ENCODE measurements around the gene SPR.

SPR gene

DNA sequence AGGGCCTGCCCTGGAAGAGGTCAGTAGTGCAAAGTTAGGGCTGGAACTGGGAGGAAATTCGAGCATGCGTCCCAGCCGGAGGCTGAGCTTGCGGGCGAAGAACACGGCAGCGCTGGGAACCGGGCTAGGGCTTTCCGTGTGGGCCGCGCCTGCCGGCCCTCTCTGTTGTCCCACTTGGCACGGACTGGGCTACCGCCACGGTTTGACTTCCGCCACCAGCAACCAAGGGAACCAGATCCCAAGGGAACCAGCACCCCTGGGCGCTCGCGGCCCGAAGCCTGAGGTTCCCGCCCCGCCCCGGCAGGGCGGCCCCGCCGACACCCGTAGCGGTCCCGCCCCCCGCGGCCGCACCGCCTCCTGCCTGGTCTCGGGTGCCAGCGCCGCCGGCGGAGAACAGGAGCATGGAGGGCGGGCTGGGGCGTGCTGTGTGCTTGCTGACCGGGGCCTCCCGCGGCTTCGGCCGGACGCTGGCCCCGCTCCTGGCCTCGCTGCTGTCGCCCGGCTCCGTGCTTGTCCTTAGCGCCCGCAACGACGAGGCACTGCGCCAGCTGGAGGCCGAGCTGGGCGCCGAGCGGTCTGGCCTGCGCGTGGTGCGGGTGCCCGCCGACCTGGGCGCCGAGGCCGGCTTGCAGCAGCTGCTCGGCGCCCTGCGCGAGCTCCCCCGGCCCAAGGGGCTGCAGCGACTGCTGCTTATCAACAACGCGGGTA, at the start of gene SPR:
TSS of gene SPR (plus strand) at position 377 of the 708 bp plus-strand sequence. CDS start at position 402, 25 bp downstream.
- FAIRE-seq = no peak

DNA sequence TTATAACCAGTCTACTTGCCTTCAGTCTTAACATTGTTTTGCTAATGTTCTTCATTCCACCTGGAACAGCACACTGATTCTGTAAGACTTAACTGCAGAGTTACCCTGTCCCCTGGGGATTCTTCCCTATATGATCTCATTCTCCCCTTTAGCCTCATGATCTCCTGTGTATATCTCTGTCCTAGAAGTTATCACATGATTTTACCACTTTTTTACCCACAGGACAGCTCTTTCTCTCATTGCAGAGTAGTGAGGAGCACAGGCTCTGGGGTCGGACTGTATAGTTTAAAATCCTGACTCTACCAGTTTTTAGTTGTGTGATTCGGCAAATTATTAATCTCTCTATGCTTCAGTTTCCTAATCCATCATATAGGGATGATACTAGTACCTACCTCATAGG, 47.1 kb upstream of the SPR start:
- no peak for FAIRE-seq

DNA sequence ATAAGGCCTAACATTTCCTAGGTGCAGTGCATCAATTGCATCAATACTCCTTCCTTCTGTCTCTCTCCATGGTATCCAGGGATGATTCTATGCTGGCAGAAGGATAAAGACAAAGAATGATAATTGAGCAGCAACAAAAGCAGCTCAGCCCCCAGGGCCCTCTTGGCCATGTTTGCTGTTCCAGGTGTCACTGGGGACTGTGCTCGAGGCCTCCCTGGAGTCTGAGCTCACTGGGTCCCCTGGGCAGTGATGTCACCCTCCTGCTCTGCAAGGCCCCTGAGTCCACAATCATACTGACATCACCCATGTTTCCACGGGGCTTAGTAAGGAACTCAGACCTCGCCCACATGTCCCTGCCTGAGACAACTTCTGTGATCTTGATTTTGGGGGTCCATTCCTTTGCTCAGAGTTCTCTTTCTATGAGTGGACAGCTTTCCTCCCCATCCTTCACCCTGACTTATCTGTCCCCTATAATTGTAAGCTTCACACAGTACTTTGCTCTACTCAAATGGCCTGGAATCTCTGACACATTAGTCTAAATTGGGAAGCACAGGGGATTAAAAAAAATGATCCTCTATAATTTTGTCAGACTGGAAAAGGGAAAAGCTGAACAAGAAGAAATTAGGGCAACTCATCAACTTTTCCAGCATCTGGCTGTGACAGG, 45.6 kb upstream of the SPR start:
- no peak for FAIRE-seq

DNA sequence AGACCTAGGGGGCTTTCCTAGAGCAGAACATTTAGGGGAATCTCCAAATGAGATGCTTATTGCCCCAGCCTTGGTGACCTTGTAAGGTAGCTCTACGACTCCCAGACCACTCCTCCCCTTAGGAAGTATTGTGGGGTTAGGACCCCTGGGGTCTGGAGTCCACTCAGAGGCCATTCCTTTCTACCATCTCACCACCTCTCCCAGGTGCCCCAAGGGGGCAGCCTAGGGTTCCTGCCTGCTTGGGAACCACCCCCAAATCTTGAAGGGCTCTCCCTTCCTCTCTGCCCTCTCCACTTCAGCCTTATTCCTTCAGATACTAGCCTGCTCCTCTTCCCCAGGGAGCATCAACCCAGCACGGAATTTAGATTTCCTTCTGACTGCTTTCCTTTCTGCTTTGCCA, 43.9 kb upstream of the SPR start:
- FAIRE-seq = no peak

DNA sequence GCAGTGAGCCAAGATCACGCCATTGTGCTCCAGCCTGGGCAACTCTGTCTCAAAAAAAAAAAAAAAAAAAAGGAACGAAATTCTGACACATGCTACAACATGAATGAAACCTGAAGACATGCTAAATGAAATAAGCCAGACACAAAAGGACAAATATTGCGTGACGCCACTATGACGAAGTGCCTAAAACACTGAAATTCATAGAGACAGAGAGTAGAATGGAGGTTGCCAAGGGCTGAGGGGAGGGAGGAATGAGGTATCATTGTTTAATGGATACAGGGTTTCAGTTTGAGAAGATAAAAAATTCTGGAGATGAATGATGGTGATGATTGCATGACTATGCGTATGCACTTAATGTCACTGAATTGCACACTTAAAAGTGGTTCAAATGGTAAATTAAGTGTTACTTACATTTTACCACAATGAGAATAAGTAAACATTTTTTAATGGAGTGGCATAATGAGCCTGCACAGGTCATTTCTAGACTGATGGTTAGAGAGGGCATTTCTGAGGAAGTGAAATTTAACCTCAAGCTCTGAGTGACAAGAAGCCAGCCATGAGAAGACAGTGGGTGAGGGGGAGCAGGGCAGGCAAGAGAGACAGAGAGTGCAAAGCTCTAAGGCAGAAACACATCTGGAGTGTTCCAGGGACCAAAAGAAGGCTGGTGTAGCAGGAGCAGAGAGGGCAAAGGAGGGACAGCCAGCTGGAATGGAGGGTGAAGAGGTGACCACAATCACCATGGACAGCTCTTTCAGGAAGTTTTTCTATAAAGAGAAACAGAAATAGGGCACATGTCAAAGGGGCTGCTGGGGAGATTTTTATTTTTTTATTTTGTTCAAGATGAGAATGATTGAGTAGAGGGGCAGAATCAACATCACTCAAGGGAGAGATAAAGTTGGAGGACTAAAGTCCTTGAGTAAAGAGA, 40.8 kb upstream of the SPR start:
- no peak for FAIRE-seq

DNA sequence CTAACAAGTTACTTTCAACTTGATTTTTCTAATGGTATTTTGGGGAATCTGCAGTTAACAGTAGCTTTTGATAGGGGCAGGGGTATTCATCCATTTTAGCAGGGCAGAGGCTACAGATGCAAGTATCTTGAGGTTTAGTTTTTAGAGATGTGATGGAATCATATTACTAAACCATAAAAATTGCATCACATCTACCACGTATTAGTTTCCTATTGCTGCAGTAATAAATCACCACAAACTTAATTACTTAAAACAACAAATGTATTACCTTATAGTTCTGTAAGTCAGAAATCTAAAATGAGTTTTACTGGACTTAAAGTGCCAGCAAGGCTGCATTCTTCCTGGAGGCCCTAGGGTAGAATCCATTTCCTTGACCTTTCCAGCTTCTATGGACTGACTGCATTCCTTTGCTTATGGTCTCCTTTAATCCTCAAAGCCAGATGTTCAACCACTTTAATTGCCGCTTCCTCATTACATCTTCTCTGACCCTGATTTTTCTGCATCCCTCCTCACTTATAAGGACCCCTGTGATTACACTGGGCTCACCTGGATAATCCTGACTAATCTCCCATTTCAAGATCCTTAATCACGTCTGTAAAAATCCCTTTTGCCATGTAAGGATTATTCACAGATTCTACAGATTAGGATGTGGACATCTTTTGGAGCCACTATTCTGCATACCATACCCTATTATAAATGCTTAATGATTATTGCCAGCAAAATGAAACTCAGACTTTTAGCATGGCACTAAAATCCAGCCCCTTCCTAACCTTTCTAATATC, 39.5 kb upstream of the SPR start:
- no peak for FAIRE-seq

DNA sequence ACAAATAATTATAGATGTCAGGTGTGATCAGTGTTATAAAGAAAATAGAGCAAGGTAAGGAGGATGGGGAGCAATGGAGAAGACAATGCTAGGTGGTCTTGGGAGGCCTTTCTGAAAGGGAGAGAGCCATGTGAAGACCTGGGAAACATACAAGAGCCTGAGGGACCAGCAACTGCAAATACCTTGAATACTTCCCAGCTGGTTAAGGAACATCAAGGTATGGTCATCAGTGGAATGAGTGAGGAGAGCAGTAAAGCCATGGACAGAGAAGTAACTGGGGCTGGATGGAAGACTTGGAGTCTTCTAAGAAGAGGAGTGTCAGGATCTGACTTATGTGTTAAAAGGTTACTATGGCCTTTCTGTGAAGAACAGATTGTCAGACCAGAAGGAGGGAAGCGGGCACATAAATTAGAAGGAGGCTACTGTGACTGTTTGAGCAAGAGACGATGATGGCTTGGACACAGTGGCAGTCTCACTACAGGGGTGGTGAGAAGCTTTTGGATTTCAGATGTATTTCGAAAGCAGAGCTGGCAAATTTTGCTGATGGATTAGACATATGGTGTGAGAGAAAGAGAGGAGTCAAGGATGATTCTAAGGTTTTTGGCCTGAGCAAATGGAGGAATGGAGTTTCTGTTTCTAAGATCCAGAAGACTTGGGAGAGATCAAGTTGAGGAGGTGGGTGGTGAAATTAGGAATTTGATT, 38.6 kb upstream of the SPR start:
- no peak for FAIRE-seq

DNA sequence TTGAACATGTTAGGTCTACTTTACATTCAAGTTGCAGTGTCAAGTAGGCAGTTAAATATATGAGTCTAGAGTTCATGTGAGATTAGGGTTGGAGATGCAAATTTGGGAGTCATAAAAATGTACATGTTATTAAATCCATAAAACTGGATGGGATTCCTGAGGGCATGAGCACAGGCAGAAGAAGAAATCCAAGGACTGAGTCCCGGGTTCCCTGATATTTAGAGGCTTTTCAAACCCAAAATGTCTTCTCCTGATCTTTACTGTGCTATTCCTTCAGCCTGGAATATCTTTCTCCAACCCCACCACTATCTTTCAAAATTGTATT, 38.1 kb upstream of the SPR start:
- no peak for FAIRE-seq

DNA sequence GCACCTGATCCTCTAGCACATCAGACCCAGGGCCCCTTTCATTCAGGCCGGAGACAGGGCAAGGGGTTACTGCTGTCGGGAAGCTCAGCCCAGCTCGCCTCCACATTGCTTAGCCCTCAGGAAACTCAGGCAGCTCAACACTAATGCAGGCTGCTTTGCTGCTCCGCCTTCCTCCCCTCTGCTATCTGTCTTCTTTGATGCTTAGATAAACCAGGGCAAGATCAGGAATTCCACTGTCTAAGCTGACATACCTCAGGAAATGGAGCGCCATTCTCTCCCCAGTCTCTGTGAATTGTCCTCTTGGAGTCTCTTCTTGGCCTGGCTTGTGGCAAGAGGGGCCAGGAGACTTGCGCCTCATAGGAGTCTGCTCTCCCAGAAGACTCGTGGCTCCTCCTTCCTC, 35.9 kb upstream of the SPR start:
- FAIRE-seq = no peak

DNA sequence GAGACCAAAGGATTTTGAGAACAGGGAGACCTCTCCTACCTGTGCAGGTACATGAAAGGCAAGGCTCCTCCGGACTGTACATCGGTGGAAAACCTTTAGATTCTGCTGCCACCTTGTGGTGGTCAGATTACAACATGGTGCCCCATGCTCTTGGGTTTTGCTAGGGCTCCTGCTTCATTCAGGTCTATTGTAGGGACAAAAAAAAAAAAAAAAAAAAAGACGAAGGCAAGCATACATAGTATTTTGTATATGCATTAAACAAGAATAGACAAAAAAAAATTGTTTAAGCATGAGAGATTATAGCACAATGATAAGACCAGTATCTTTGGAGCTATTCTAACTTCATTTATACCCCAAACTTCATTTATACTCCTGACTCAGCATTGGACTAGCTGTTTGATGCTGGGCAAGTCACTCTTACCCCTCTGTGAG, 27.4 kb upstream of the SPR start:
- FAIRE-seq = no peak

DNA sequence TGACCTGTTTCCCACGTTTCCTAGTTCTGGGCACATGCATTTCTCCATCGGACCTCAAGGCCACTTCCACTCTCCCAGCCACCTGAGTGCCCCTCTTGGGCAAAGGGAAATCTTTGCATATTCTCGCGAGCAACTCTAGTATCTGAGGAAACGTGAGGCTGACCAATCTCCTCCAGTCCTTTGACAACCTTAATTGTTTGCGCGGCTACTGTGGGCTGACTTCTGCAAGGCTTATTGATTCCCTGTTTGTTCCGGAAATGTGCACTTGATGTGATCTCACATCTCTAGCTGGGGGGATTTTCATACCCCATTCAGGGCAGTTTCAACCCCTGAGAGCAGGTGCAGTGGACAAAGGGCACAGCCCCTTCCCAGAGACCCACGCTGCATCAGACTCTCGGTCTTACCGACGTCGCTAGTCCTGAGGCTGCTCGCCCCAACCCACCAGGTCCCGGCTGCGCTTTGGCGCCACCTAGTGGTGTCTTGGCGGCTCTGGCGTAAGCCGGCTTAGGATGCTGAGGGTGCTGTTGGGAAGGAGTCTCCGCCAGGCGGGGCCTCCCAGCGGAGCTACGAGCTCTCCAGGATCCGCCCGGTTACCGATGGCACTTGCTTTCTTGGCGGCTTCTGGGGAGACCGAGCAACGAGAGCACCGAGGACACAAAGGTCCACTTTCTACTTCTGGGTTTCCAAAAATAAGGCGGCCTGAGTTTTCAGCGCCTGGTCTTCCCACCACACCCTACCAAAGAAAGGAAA, 24.8 kb upstream of the SPR start:
- no peak for FAIRE-seq

DNA sequence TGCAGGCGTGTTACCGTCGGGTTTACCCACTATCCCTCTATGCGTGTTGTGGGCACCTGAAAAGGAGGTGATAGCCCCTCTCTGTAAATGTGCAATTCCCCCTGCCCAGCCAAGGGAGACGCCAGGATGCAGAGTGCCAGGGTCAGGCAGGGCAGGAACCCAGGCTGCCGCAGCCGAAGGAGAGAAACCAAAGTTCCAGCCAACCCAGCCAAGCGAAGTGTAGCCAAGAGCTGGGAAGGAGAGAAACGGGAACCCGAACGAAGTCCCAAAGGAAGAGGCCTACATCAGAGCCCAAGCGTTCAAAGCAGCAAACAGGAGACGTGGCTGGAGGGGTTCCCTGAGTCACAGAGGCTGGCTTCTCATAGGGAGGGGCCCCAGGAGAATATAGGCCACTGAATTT, 24.2 kb upstream of the SPR start:
- FAIRE-seq = no peak

DNA sequence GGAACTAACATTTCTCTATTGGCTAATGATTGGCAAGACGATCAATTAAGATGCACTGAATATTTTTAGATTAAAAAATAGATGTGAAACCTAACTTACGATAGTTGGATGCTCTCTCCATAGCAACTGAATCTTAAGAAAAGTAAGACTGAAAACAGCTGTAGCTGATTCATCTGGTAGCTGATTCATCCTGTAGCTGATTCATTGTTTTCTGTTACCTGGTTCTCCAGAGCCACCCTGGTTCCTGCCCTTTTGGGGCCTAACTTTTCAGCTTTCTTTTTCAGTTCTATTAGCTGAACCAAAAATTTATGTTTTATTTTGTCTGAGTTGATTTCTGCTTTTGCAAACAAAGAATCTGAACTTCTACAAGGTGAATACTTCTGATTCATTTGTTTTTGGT, 22.7 kb upstream of the SPR start:
- no peak for FAIRE-seq

DNA sequence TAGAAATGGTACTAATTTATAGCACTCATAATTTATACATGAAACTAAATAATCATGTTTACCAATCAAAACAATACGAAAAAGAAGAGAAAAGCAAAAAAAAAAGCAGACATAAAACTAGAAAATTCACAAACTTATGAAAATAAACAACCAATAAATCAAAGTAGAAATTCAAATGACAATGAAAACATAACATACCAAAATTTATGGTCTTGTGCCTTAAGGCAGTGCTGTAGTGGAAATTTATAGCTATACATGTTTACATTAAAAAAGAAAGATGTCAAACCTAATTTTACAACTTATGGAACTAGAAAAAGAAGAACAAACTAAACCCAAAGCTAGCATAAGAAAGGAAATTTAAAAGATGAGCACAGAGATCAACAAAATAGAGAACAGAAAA, 16.1 kb upstream of the SPR start:
- FAIRE-seq = no peak

DNA sequence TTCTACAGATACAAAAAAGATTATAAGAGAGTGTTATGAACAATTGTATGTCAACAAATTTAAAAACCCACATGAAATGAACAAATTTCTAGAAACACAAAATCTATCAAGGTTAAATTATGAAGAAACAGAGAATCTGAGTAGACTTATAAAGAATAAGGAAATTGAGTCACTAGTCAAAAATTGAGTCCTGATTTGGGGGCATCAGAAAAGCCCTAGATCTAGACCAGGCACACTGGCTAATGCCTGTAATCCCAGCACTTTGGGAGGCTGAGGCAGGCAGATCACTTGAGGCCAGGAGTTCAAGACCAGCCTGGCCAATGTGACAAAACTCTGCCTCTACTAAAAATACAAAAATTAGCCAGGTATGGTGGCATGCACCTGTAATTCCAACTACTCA, 15.3 kb upstream of the SPR start:
- FAIRE-seq = no peak

DNA sequence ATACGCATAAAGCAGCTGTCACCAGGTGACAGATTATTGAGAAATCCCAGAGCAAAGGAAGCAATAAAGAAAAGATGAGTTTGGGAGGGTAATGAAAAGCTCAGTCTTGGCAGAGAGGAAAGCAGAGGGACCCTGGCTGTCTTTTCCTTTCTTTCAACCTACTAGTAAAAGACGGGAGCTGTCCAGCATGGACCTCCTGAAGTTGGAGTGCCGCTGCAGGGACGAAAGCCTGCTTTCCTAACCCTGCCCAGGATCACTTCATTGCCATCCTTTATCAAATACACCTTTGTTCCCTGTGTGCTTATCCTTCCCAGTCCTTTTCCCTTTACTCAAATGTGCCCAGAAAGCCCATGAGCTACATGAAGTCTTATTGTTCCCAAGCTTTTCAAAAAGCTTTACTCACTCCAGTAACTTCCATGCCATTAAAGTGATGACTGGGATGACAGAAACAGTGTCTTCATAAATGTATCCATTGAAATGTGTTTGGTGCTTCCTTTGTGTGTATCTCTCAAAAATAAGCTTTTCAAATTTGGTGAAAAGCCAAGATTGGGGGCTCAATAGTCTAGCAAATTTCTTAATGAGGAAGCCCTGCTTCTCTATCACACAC, 3.7 kb upstream of the SPR start:
- FAIRE-seq = no peak

DNA sequence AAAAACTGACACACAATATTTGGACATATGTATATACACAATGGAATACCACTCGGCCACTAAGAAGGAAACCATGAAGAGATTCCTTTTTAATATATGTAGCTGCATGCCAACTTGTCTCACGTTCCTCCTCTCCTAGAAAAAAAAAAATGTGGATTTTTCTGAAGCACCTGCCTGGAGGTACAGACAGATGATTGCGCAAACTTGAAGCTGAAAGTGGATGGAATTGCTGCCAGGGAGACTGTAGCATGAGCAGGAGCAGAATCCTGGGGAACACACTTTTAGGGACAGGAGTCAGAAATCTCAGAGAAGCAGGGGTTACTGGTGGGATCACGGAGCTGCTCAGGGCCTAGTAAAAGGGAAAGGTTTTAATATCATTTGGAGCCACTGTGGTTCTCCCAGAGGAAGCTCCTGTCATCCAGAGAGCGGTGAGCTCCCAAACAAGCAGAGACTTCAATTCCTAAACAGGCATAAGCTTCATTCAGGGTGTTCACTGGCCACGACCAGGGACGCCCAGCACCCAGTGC, 640 bp upstream of the SPR start:
- no peak for FAIRE-seq

DNA sequence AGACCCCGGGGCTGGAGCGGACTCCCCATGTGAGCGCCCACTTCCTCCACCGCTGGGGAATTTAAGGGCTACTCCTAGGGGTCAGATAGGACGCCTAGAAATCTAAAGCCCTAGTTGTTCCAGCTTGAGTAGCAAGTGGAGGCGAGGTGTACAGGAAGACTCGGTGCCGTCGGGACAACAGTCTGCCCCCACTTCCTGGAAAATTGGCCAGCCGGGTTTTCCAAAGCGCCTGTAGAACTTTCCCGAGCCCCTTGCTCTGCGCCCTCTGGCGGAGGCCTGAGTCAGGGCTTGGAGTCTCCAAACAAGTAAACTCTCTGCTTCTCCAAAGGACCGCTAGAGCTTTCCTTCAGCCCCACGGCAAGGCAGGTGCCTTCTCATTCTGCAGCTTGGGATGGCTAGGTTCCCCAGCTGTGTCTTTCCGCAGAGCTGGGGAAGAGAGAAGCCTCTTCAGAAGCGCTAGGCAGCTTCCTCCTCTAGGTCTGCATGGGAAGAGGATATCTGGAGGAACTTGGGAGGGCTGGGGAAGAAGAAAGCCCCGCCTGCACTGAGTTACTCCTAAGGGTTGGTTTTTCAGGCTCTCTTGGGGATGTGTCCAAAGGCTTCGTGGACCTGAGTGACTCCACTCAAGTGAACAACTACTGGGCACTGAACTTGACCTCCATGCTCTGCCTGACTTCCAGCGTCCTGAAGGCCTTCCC, 681 bp downstream of the SPR start:
- no peak for FAIRE-seq

DNA sequence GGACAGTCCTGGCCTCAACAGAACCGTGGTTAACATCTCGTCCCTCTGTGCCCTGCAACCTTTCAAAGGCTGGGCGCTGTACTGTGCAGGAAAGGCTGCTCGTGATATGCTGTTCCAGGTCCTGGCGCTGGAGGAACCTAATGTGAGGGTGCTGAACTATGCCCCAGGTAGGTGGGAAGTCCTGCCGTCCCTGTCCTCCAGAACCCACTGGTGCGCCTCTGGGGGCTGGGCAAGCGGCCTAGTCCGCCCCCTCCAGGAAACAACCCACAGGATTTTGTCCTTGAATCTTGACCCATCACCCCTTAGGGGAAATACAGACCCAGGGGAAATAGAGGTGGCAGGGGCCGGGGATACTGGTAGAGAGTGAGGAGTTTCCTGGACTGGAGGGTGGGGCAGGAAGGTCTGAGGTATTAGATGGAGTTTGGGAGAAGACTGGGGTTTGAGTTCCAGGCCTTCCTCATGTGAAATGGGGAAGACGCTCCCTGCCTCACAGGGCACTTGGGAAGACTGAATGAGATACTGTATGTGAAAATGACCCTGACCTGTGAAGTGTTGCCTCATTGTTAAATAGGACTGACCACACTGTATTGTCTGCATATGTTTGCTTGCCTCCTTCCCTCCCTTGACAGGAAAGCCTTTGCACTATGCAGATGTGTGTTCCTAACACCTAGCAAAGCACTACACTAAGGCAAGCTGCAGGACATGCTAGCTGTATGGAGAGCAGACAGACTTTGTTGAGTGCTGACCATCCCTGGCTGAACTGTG, 1.4 kb downstream of the SPR start:
- no peak for FAIRE-seq
